ENCODE data around the gene SGCE. TPM values are rescaled to one million over a fixed set of nuclear protein-coding genes. Genes with fewer than 3 reads are reported as not detected.

Gene SGCE
- total RNA-seq, 1 experiment from 2014 or later, result 33.8 TPM

- Mint-ChIP-seq H3K36me3 (ENCODE audit: insufficient read depth, unreplicated experiment) (no peaks in the 10 kb centered on the region), H3K4me3 (ENCODE audit: low read depth, unreplicated experiment) (no peak overlapping the region), H3K4me1 (ENCODE audit: low read depth, unreplicated experiment) (no peaks in the 10 kb centered on the region), H3K27ac (ENCODE audit: unreplicated experiment) (no peak overlapping the region), H3K27me3 (ENCODE audit: unreplicated experiment) (no peaks in the 10 kb centered on the region), H3K9me3 (ENCODE audit: low read depth, unreplicated experiment) (no peaks in the 10 kb centered on the region)
- intact Hi-C loops (cut with micrococcal nuclease; ENCODE audit: unreplicated experiment), result no loop called here
- DNase-seq, result no peak
- TF ChIP-seq CTCF (IDR thresholded peaks at IDR 0.05; ENCODE audit: unreplicated experiment), result no peak
- CTCF ChIA-PET, result interaction anchor here (0.6 kb wide), 1 partner anchor 9 kb away, joined by 5 read pairs; no protein-coding TSS in a partner anchor
- BruUV-seq (replicated peaks), result no TSS peak
Observed at GRCh38 chr7:94671444-94672235, 15.7 kb upstream of the SGCE start.

GRCh38 chr7:94669773-94670495, 14.0 kb upstream of the SGCE start:
- H3K9me3 Mint-ChIP-seq (ENCODE audit: low read depth, unreplicated experiment), result no peaks in the 10 kb centered on the region
- no peak for TF ChIP-seq CTCF (IDR thresholded peaks at IDR 0.05; ENCODE audit: unreplicated experiment)
- no TSS peak for BruUV-seq (replicated peaks)
- H3K27me3 Mint-ChIP-seq (ENCODE audit: unreplicated experiment), result no peaks in the 10 kb centered on the region
- intact Hi-C loops (cut with micrococcal nuclease; ENCODE audit: unreplicated experiment), result no loop called here
- H3K4me1 Mint-ChIP-seq (ENCODE audit: low read depth, unreplicated experiment), result no peaks in the 10 kb centered on the region
- no peak overlapping the region for H3K4me3 Mint-ChIP-seq (ENCODE audit: low read depth, unreplicated experiment)
- CTCF ChIA-PET, result no interaction called here
- H3K27ac Mint-ChIP-seq (ENCODE audit: unreplicated experiment), result no peak overlapping the region
- no peaks in the 10 kb centered on the region for H3K36me3 Mint-ChIP-seq (ENCODE audit: insufficient read depth, unreplicated experiment)
- no peak for DNase-seq

GRCh38 chr7:94666879-94667587, 11.1 kb upstream of the SGCE start:
- CTCF ChIA-PET, result no interaction called here
- H3K4me1 Mint-ChIP-seq (ENCODE audit: low read depth, unreplicated experiment), result no peaks in the 10 kb centered on the region
- intact Hi-C loops (cut with micrococcal nuclease; ENCODE audit: unreplicated experiment), result no loop called here
- no peaks in the 10 kb centered on the region for H3K36me3 Mint-ChIP-seq (ENCODE audit: insufficient read depth, unreplicated experiment)
- H3K9me3 Mint-ChIP-seq (ENCODE audit: low read depth, unreplicated experiment), result peaks cover 4% of the 10 kb centered on the region
- DNase-seq, result no peak
- BruUV-seq (replicated peaks), result no TSS peak
- H3K27me3 Mint-ChIP-seq (ENCODE audit: unreplicated experiment), result no peaks in the 10 kb centered on the region
- no peak overlapping the region for H3K4me3 Mint-ChIP-seq (ENCODE audit: low read depth, unreplicated experiment)
- H3K27ac Mint-ChIP-seq (ENCODE audit: unreplicated experiment), result no peak overlapping the region
- TF ChIP-seq CTCF (IDR thresholded peaks at IDR 0.05; ENCODE audit: unreplicated experiment), result no peak

DNA sequence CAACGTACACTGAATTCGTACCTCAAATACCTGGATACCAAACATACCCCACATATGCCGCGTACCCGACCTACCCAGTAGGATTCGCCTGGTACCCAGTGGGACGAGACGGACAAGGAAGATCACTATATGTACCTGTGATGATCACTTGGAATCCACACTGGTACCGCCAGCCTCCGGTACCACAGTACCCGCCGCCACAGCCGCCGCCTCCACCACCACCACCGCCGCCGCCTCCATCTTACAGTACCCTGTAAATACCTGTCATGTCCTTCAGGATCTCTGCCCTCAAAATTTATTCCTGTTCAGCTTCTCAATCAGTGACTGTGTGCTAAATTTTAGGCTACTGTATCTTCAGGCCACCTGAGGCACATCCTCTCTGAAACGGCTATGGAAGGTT, 9.5 kb upstream of the SGCE start:
- Mint-ChIP-seq H3K27me3 (ENCODE audit: unreplicated experiment) (no peaks in the 10 kb centered on the region), H3K36me3 (ENCODE audit: insufficient read depth, unreplicated experiment) (no peaks in the 10 kb centered on the region), H3K4me1 (ENCODE audit: low read depth, unreplicated experiment) (peaks cover 8% of the 10 kb centered on the region), H3K27ac (ENCODE audit: unreplicated experiment) (no peak overlapping the region), H3K4me3 (ENCODE audit: low read depth, unreplicated experiment) (no peak overlapping the region), H3K9me3 (ENCODE audit: low read depth, unreplicated experiment) (peaks cover 4% of the 10 kb centered on the region)
- no peak for DNase-seq
- CTCF ChIA-PET, result no interaction called here
- BruUV-seq (replicated peaks), result no TSS peak
- no peak for TF ChIP-seq CTCF (IDR thresholded peaks at IDR 0.05; ENCODE audit: unreplicated experiment)
- intact Hi-C loops (cut with micrococcal nuclease; ENCODE audit: unreplicated experiment), result no loop called here
